Endodermal cell (in vitro differentiated cells): Measurements from ENCODE around the gene SPON2. TPM values are rescaled to one million over a fixed set of nuclear protein-coding genes. Genes with fewer than 3 reads are reported as not detected.

Experiments used
- DNase-seq: peaks from one replicate; pipeline ENCODE4 v3.0.0-alpha.2; 2017
- H3K27ac ChIP-seq: 2 replicates; pipeline ENCODE4 v1.5.1; 2013; ENCODE audit warnings: mild to moderate bottlenecking, low read depth, low read length, moderate library complexity
- H3K27me3 ChIP-seq: 2 replicates; pipeline ENCODE4 v1.6.1; 2013; ENCODE audit warnings: mild to moderate bottlenecking, low read length, moderate library complexity; ENCODE audit not compliant: insufficient read depth, control insufficient read depth, poor library complexity, severe bottlenecking
- H3K36me3 ChIP-seq: 2 replicates; pipeline ENCODE4 v1.7.0; 2013; ENCODE audit warnings: mild to moderate bottlenecking, low read length, moderate library complexity; ENCODE audit not compliant: control insufficient read depth, insufficient read depth
- H3K4me1 ChIP-seq: one replicate; pipeline ENCODE4 v1.7.0; 2013; ENCODE audit warnings: low read length; ENCODE audit not compliant: control insufficient read depth, insufficient read depth
- H3K4me3 ChIP-seq: 2 replicates; pipeline ENCODE4 v1.5.1; 2013; ENCODE audit warnings: mild to moderate bottlenecking, low read length, moderate library complexity
- H3K9ac ChIP-seq: 2 replicates; pipeline ENCODE4 v1.6.1; 2013; ENCODE audit warnings: mild to moderate bottlenecking, low read length, moderate library complexity; ENCODE audit not compliant: poor library complexity, severe bottlenecking; ENCODE audit errors: extremely low read depth
- H3K9me3 ChIP-seq: 2 replicates; pipeline ENCODE4 v1.6.1; 2013; ENCODE audit warnings: mild to moderate bottlenecking, low read length, moderate library complexity; ENCODE audit not compliant: control insufficient read depth
- H3K27ac Mint-ChIP-seq: 2 replicates; pipeline ENCODE4 v1.8.0; 2020; ENCODE audit warnings: mixed read lengths
- H3K27me3 Mint-ChIP-seq: 2 replicates; pipeline ENCODE4 v1.8.0; 2021; ENCODE audit warnings: mild to moderate bottlenecking, mixed read lengths; ENCODE audit not compliant: insufficient read depth
- H3K36me3 Mint-ChIP-seq: 2 replicates; pipeline ENCODE4 v1.8.0; 2020; ENCODE audit warnings: low read depth, mixed read lengths
- H3K4me1 Mint-ChIP-seq: 2 replicates; pipeline ENCODE4 v1.8.0; 2020; ENCODE audit warnings: mixed read lengths
- H3K4me3 Mint-ChIP-seq: 2 replicates; pipeline ENCODE4 v1.8.0; 2020; ENCODE audit warnings: mild to moderate bottlenecking, moderate library complexity, mixed read lengths
- H3K9me3 Mint-ChIP-seq: 2 replicates; pipeline ENCODE4 v1.8.0; 2020; ENCODE audit warnings: mild to moderate bottlenecking, mixed read lengths
- WGBS, 2 experiments: methylation state at CpG; one replicate each; pipeline versions ENCODE4 v1.1.5 to v1.1.7; 2013; ENCODE audit warnings: missing lambda C conversion rate in 2 of 2, mixed read lengths in 1 of 2; ENCODE audit not compliant: insufficient coverage in 1 of 2, insufficient read length in 1 of 2; 5-methylcytosine and 5-hydroxymethylcytosine counted together
- total RNA-seq, 2 donors: library from RNA; stranded (reverse); fragmentation: NEBNext Ultra II Directional in 1 of 2; extraction: Animal tissue kit (Norgen Biotek cat#: 25700) in 1 of 2; gene quantifications; 2 replicates in 1 of 2; 3 replicates in 1 of 2; pipeline ENCODE4 v1.2.1, GENCODE V29; 2021
- TF ChIP-seq, protein P1 (sequence below): fragments of 200-600 bp; sonication (generic); conservative IDR thresholded peaks from 2 replicates; pipeline ENCODE4 v1.5.0; 2021; ENCODE audit warnings: antibody characterized with exemption, mild to moderate bottlenecking

Gene SPON2
- total RNA-seq, 2 donors from 2014 or later: 1.4 to 2.6 TPM

DNA sequence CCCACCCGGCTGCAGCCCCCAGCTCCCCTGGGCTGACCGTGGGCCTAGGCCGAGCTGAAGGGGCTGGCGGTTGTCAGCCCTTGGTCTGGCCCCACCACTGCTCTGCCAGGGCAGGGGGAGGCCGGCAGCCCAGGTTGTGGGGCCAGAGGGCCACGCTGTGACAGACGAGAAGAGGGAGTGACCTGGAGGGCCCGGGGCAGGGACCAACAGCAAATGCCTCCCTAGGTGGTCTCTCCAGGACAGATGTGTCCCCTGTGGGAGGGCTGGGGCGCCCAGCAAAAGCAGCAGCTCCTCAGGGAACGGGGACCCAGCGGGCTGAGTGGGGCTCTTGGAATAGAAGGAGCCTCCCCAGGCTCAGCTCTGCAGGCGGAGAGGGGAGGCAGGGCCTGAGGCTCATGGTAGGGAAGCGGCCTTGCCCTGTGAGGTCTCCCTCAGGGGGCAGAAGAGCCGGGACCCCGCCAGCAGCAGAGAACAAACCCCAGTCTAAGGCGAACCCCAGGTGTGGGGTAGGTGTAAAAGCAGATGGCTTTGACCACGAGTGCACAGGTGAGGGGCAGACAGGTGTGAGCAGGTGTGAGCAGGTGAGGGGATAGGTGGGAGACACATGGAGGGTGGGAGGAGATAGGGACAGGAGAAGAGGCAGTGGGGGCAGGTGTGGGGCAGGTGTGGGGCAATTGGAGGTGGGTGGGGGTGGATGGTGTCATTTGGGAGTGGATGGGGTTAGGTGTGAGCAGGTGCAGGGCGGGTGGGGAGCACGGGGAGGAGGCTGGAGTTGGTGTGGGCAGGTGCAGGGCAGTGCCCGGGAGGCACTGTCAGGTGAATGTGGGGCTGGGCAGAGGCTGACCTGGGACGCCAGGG is 34.1 kb upstream of the SPON2 start:
- Mint-ChIP-seq H3K4me1 (no peaks in the 10 kb centered on the region), H3K36me3 (peaks cover 4% of the 10 kb centered on the region), H3K9me3 (no peaks in the 10 kb centered on the region), H3K27ac (no peak overlapping the region), H3K27me3 (peaks cover 2% of the 10 kb centered on the region), H3K4me3 (no peak overlapping the region)
- DNase-seq: peak; percentile 42
- TF ChIP-seq, protein P1, sequence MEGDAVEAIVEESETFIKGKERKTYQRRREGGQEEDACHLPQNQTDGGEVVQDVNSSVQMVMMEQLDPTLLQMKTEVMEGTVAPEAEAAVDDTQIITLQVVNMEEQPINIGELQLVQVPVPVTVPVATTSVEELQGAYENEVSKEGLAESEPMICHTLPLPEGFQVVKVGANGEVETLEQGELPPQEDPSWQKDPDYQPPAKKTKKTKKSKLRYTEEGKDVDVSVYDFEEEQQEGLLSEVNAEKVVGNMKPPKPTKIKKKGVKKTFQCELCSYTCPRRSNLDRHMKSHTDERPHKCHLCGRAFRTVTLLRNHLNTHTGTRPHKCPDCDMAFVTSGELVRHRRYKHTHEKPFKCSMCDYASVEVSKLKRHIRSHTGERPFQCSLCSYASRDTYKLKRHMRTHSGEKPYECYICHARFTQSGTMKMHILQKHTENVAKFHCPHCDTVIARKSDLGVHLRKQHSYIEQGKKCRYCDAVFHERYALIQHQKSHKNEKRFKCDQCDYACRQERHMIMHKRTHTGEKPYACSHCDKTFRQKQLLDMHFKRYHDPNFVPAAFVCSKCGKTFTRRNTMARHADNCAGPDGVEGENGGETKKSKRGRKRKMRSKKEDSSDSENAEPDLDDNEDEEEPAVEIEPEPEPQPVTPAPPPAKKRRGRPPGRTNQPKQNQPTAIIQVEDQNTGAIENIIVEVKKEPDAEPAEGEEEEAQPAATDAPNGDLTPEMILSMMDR: no peak
- Histone ChIP-seq H3K9ac (no peak overlapping the region), H3K36me3 (no peaks in the 10 kb centered on the region), H3K27me3 (no peaks in the 10 kb centered on the region), H3K4me3 (no peak overlapping the region), H3K27ac (no peak overlapping the region), H3K4me1 (no peaks in the 10 kb centered on the region), H3K9me3 (no peaks in the 10 kb centered on the region)
- 92 to 100% methylated on average over 7 to 21 of the region's 21 CpGs for WGBS, 2 experiments

DNA sequence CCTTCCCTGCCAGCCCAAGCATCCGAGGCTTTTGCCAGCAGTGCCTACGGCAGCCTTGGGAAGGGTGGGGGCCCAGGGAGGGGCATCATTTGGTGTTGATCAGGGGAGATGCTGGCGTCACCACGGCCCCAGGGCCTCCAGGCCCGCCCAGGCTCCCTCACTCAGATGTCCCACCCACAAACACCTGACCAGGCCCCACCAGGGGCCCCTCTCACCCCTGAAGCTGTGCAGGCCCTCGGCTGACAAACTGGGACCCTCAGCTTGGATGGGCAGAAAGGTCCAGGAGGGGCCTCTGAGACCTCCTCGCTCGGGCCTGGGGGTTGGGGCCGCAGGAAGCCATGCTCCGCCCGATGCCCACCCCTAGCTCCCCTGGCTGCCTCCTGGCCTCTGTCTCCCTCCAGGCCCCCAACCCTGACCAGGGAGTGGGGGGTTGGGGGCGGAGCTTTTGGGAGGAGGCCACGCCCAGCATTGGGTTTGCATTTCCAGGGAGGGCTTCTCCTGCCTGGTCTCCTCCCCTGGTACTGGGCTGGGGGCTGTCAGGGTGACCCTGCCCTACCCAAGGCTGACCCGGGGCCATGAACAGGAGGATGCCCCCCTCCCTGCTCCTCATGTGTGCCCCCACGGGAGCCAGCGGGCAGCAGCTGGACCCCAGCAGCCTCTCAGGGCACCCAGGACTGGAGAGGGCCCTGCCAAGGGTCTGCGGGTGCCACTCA is 33.4 kb upstream of the SPON2 start:
- Histone ChIP-seq H3K27me3 (no peaks in the 10 kb centered on the region), H3K4me3 (no peak overlapping the region), H3K27ac (no peak overlapping the region), H3K9me3 (no peaks in the 10 kb centered on the region), H3K9ac (no peak overlapping the region), H3K36me3 (no peaks in the 10 kb centered on the region), H3K4me1 (no peaks in the 10 kb centered on the region)
- TF ChIP-seq, protein P1: no peak
- 89 to 90% methylated on average over 7 to 15 of the region's 17 CpGs for WGBS, 2 experiments
- peak; percentile 36 for DNase-seq
- no peak overlapping the region for H3K4me3 Mint-ChIP-seq
- no peaks in the 10 kb centered on the region for H3K4me1 Mint-ChIP-seq
- peaks cover 2% of the 10 kb centered on the region for H3K36me3 Mint-ChIP-seq
- H3K27me3 Mint-ChIP-seq: peaks cover 2% of the 10 kb centered on the region
- H3K9me3 Mint-ChIP-seq: no peaks in the 10 kb centered on the region
- H3K27ac Mint-ChIP-seq: no peak overlapping the region

DNA sequence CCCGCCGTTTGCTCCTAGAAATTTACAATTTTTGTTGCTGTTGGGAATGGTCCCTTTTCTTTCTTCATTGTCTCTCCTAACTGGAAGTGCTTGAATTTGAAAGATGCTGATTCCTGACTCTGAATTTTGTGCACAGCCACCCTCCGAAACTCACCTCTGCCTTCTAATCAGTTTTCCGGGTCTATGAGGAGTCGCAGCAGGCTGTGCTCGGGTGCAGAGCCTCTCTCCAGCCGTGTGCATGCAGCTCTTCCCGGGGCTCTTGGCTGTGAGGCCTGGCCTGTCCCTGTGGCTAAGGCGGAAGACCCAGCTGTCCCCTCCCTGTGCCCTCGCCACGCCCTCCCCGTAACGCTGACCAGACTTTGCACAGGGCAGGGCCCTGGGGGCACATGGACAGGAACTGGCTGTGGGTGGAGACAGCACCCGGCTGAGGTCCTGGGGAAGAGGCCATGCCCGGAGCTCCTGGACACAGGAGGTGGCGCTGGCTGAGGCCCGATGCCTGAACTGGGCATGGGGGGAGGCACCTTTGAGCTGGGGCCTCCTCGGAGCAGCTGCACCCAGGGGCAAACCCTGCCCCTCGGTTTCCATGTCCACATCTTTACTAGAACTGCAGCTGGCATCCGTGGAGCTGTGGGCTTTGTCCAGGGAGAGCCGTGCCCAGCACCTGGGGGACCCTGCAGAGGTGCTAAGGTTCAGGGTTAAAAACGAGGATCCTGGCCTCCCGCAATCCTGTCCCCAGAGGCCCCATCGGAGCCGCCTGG is 32.6 kb upstream of the SPON2 start:
- H3K4me3 Mint-ChIP-seq: no peak overlapping the region
- WGBS, 2 experiments: 90 to 91% methylated on average over 14 to 25 of the region's 25 CpGs
- Histone ChIP-seq H3K27ac (no peak overlapping the region), H3K27me3 (no peaks in the 10 kb centered on the region), H3K4me3 (no peak overlapping the region), H3K9ac (no peak overlapping the region), H3K4me1 (no peaks in the 10 kb centered on the region), H3K36me3 (no peaks in the 10 kb centered on the region), H3K9me3 (no peaks in the 10 kb centered on the region)
- H3K4me1 Mint-ChIP-seq: no peaks in the 10 kb centered on the region
- TF ChIP-seq, protein P1: no peak
- peaks cover 2% of the 10 kb centered on the region for H3K27me3 Mint-ChIP-seq
- H3K9me3 Mint-ChIP-seq: no peaks in the 10 kb centered on the region
- no peak overlapping the region for H3K27ac Mint-ChIP-seq
- DNase-seq: no peak
- H3K36me3 Mint-ChIP-seq: peaks cover 2% of the 10 kb centered on the region
